SU-DHL-6 (cell line): ENCODE results near the gene SERPINC1.

Experiments
- H2AFZ ChIP-seq: fragments of 200-600 bp; sonication (generic); 2 replicates; pipeline ENCODE4 v1.6.1; 2014; ENCODE audit warnings: low read depth, mild to moderate bottlenecking, moderate library complexity, mixed read lengths, antibody characterized with exemption, low read length; ENCODE audit not compliant: severe bottlenecking
- H3F3A ChIP-seq: fragments of 200-600 bp; shearing (Covaris generic); 2 replicates; pipeline ENCODE4 v1.6.0; 2016; ENCODE audit warnings: antibody characterized with exemption, mild to moderate bottlenecking; ENCODE audit not compliant: insufficient read depth
- H3K27ac ChIP-seq: fragments of 200-600 bp; sonication (generic); 2 replicates; pipeline ENCODE4 v1.5.1; 2016; ENCODE audit warnings: low read depth, mild to moderate bottlenecking, low read length, moderate library complexity, mixed read lengths
- H3K27me3 ChIP-seq: fragments of 200-600 bp; sonication (generic), shearing (Covaris generic); 2 replicates; pipeline ENCODE4 v1.6.0; 2014; ENCODE audit warnings: mild to moderate bottlenecking, low read length
- H3K36me3 ChIP-seq: fragments of 200-600 bp; sonication (generic); 2 replicates; pipeline ENCODE4 v1.6.1; 2014; ENCODE audit warnings: mild to moderate bottlenecking, low read length, mixed read lengths
- H3K4me2 ChIP-seq: fragments of 300-600, 200-600 bp; shearing (Covaris generic), sonication (generic); 2 replicates; pipeline ENCODE4 v1.6.0; 2014; ENCODE audit warnings: low read length, low read depth, mild to moderate bottlenecking; ENCODE audit not compliant: poor library complexity, severe bottlenecking
- H3K4me3 ChIP-seq: fragments of 200-600 bp; sonication (generic); 2 replicates; pipeline ENCODE4 v1.5.1; 2014; ENCODE audit warnings: antibody characterized with exemption, low read length, mild to moderate bottlenecking, mixed read lengths; ENCODE audit not compliant: insufficient read depth, poor library complexity, severe bottlenecking
- H3K79me2 ChIP-seq: fragments of 200-600 bp; sonication (generic); 2 replicates; pipeline ENCODE4 v1.6.1; 2014; ENCODE audit warnings: mild to moderate bottlenecking, low read length, moderate library complexity; ENCODE audit not compliant: insufficient read depth
- H3K9ac ChIP-seq: fragments of 200-600 bp; sonication (generic); 2 replicates; pipeline ENCODE4 v1.7.0; 2014; ENCODE audit warnings: mild to moderate bottlenecking, low read length
- H3K9me2 ChIP-seq: fragments of 200-600 bp; sonication (generic); replicated peaks from 2 replicates; pipeline ENCODE4 v1.6.1; 2014; ENCODE audit warnings: low read length; ENCODE audit not compliant: insufficient read depth
- H3K9me3 ChIP-seq: fragments of 200-600 bp; sonication (generic); 2 replicates; pipeline ENCODE4 v1.6.1; 2014; ENCODE audit warnings: low read length, mixed read lengths; ENCODE audit not compliant: insufficient read depth
- H4K20me1 ChIP-seq: fragments of 200-600 bp; sonication (generic); 2 replicates; pipeline ENCODE4 v1.6.1; 2014; ENCODE audit warnings: low read depth, mild to moderate bottlenecking, antibody characterized with exemption, low read length, moderate library complexity, mixed read lengths
- CTCF ChIP-seq: fragments of 200-600 bp; sonication (generic); IDR thresholded peaks from one replicate; pipeline ENCODE4 v1.5.1; 2017; ENCODE audit warnings: antibody characterized with exemption, mild to moderate bottlenecking, low read length, moderate library complexity; ENCODE audit not compliant: insufficient read depth, poor library complexity, severe bottlenecking
- EZH2phosphoT487 ChIP-seq: fragments of 200-600 bp; sonication (generic), shearing (Covaris generic); conservative IDR thresholded peaks from 2 replicates; pipeline ENCODE4 v1.6.1; 2018; ENCODE audit warnings: mild to moderate bottlenecking, antibody characterized with exemption, low read length, moderate library complexity, mixed read lengths

The SERPINC1 gene

GRCh38 chr1:173920861-173921260 is 3.7 kb upstream of the SERPINC1 start:
- H4K20me1 ChIP-seq, result no peaks in the 10 kb centered on the region
- no peak overlapping the region for H3K27ac ChIP-seq
- no peaks in the 10 kb centered on the region for H3K36me3 ChIP-seq
- H2AFZ ChIP-seq, result no peak overlapping the region
- H3K9me3 ChIP-seq, result no peaks in the 10 kb centered on the region
- no peak overlapping the region for H3K4me3 ChIP-seq
- no peaks in the 10 kb centered on the region for H3K79me2 ChIP-seq
- H3K4me2 ChIP-seq, result no peak overlapping the region
- no peaks in the 10 kb centered on the region for H3F3A ChIP-seq
- no peaks in the 10 kb centered on the region for H3K9me2 ChIP-seq
- H3K27me3 ChIP-seq, result no peaks in the 10 kb centered on the region
- no peak overlapping the region for H3K9ac ChIP-seq
- TF ChIP-seq EZH2phosphoT487, result no peak

GRCh38 chr1:173917635-173918493 is 737 bp upstream of the SERPINC1 start:
- Histone ChIP-seq H2AFZ (no peak overlapping the region), H3K27ac (no peak overlapping the region), H3K9me3 (no peaks in the 10 kb centered on the region), H3K9ac (no peak overlapping the region), H3K9me2 (no peaks in the 10 kb centered on the region), H3K27me3 (no peaks in the 10 kb centered on the region), H3K36me3 (no peaks in the 10 kb centered on the region), H3F3A (no peaks in the 10 kb centered on the region), H3K79me2 (no peaks in the 10 kb centered on the region), H4K20me1 (no peaks in the 10 kb centered on the region), H3K4me3 (no peak overlapping the region), H3K4me2 (no peak overlapping the region)
- TF ChIP-seq CTCF, result no peak
- TF ChIP-seq EZH2phosphoT487, result no peak

GRCh38 chr1:173916667-173917066 is 460 bp downstream of the SERPINC1 start:
- Histone ChIP-seq H2AFZ (no peak overlapping the region), H3F3A (no peaks in the 10 kb centered on the region), H3K9me2 (no peaks in the 10 kb centered on the region), H3K9ac (no peak overlapping the region), H3K79me2 (no peaks in the 10 kb centered on the region), H3K27me3 (no peaks in the 10 kb centered on the region), H3K9me3 (no peaks in the 10 kb centered on the region), H3K4me2 (no peak overlapping the region), H3K27ac (no peak overlapping the region), H3K4me3 (no peak overlapping the region), H3K36me3 (no peaks in the 10 kb centered on the region), H4K20me1 (no peaks in the 10 kb centered on the region)
- TF ChIP-seq EZH2phosphoT487 (no peak), CTCF (no peak)

- H3F3A ChIP-seq, result no peaks in the 10 kb centered on the region
- H3K36me3 ChIP-seq, result no peaks in the 10 kb centered on the region
- no peaks in the 10 kb centered on the region for H3K27me3 ChIP-seq
- no peak overlapping the region for H3K4me2 ChIP-seq
- no peaks in the 10 kb centered on the region for H3K9me3 ChIP-seq
- TF ChIP-seq EZH2phosphoT487 (no peak), CTCF (no peak)
- no peak overlapping the region for H3K27ac ChIP-seq
- H3K4me3 ChIP-seq, result no peak overlapping the region
- H4K20me1 ChIP-seq, result no peaks in the 10 kb centered on the region
- H3K9ac ChIP-seq, result no peak overlapping the region
- no peaks in the 10 kb centered on the region for H3K79me2 ChIP-seq
- H3K9me2 ChIP-seq, result no peaks in the 10 kb centered on the region
- no peak overlapping the region for H2AFZ ChIP-seq
These were observed 1.5 kb downstream of the SERPINC1 start for GRCh38 chr1:173915596-173915995.
